ENCODE data around the gene PARK7.

PARK7 gene

DNA sequence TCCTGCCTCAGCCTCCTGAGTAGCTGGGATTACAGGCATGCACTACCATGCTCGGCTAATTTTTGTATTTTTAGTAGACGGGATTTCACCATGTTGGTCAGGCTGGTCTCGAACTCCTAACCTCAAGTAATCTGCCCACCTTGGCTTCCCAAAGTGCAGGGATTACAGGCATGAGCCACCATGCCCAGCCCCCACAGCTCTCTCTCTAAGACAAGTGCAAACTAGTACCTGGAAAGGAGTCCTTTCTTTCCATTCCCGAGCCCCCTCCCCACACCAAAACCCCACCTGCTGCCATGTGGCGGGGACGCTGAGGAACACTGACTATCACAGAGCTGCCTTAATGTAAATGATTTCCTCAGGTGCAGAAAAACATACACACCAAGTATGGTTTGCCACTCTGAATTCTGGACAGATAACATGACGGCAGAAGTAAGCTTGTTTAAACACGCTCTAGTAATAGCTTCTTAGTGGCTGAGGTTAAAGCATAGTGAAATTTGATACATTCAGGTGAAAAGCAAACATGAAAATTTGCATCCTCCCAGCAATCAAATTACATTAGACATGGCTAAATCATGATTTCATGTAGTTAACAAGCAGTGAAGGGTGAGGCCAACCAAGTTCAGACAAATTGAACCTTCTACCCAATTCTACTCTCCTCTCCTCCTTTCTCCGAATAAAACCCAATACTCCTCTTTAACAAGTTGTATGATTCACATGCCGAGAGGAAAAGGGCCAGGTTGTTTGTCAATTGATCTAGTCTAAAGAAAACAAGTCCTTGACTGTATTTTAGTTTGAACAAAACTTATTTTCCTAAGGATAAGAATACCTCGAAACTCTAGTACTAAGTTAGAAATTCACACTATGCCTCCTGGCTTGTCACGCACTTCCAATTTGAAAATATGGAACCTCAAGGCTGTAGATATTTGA lies 44.8 kb downstream of the PARK7 start:
- DNase-seq (ENCODE audit: low read depth in 1 of 2, low spot score in 1 of 2) = no peak

GRCh38 chr1:8009043-8010002 lies 47.8 kb downstream of the PARK7 start:
- no peak for DNase-seq (ENCODE audit: low read depth in 1 of 2, low spot score in 1 of 2)

DNA sequence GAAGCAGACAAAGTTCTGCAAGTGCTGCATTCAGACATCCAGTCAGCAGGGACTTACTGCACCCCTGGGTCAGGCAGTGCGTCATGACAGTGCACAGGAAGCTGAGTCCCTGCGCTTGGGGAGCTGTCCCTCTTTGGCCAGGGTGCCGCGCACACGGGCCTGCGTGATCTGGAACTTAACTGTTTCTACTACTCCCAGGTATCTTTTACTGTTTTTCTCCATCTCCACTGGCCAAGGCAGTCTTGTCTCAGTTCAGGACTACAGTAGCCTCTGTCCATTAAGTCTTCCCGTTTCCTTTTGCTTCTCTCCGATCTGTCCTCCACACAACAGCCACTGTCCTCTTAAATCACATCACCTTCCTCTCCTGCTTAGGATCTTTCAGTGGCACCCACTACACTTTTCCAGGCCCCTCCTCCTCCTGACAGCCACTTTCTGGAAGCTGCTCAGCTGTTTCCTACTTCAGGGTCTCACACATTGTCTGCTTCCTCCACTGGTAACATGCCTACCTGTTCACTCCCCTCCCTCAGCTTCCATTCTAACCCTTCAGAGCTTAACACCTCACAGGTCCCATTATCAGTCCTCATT lies 48.7 kb downstream of the PARK7 start:
- no peak for DNase-seq (ENCODE audit: low read depth in 1 of 2, low spot score in 1 of 2)

DNA sequence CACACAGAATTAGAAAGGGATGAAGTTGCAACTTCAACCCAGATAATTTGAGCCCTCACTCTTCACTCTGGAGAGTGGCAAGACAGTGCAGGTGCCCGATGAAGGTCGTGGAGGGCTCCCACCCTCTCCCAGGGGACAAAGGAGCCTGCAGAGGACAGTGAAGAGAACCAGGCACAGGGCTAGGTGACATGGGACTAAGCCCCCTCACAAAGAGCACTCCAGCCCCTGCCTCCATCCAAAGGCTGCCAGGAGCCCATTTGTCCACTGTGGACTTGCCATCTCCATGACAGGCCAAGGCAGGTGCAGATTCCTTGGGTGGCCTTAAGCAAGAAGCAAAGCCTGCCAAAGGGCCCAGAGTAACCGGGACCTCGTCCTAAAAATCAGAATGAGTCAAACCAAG lies 49.5 kb downstream of the PARK7 start:
- DNase-seq (ENCODE audit: low read depth in 1 of 2, low spot score in 1 of 2) = no peak

DNA sequence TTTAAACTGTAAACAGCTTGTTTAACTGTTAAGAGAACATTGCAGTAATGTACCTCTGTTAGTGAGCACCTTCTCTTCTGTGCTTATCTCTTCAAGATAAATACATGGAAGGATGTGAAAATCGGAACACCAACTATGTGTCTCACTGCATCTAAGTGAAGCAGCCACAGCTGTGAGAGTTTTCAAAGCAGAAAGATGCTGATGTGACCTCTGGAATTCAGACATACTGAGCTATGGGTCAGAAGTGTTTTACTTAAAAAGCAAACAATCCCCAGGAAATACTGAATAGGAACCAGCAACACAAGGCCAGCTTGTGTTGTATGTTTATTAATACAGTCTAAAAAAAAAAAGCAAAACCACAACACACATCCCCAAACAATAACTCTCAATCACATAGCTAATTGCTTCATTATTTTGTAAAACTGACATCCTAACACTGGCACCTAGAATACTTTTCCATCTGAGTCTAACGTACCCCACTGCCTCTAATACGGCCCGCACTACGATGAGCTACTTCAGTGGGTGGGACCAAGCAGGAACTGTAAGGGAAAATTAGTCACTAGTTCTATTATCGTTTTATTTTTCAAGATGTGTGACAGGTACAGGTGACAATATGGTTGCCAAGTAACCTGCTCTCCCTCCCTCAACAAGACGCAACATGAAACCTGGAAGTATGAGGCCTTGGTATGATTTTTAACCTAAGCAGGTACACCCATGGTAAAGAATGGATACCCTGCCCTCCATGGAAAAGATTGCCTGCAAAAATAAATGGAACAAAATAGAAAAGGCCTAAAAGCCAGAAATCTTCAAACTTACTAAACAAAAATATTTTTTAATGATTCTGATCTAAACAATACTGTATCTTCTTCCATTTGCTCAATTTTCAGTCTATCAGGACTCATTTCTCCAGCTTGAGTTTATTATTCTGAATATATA lies 50.7 kb downstream of the PARK7 start:
- no peak for DNase-seq (ENCODE audit: low read depth in 1 of 2, low spot score in 1 of 2)

- DNase-seq (ENCODE audit: low read depth in 1 of 2, low spot score in 1 of 2) = no peak
These were observed 51.4 kb downstream of the PARK7 start for GRCh38 chr1:8012955-8013354.

DNA sequence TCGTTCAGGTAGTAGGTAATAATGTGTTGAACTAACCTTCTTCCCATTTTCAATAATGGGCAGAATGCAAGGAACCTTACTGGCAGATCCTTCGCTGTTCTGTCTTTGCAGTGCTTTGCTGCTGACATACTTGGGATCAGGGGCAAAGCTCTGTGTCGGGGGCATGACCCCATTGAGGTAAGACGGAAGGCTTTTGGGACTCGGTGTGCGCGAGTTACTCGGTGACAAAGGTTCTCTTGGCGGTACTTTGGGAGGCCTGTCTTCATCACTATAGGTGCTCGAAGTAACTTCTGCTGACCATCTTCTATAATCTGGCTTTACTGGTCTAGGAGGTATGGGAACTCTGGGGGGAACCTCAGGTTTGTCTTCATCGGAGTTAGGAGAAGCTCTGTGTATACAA lies 51.9 kb downstream of the PARK7 start:
- no peak for DNase-seq (ENCODE audit: low read depth in 1 of 2, low spot score in 1 of 2)

DNA sequence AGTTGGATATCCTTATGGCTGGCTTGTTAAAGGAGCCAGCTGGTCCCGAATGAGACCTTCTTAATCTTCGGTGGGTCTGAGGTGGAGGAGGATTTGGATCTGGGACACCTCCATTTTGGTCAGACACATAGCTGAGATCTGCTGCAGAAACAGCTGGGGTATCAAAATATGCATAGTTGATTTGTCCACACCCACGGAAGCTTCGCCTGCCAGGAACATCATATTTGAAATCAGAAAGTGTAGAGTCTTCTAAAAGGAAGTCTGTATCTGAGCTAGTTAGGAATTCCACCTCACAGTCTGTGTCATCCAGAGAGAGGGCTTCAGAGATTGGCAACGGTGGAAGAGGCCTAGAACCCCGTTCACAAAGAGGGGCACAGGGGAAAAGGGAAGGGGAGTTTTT lies 52.3 kb downstream of the PARK7 start:
- DNase-seq (ENCODE audit: low read depth in 1 of 2, low spot score in 1 of 2) = no peak

DNA sequence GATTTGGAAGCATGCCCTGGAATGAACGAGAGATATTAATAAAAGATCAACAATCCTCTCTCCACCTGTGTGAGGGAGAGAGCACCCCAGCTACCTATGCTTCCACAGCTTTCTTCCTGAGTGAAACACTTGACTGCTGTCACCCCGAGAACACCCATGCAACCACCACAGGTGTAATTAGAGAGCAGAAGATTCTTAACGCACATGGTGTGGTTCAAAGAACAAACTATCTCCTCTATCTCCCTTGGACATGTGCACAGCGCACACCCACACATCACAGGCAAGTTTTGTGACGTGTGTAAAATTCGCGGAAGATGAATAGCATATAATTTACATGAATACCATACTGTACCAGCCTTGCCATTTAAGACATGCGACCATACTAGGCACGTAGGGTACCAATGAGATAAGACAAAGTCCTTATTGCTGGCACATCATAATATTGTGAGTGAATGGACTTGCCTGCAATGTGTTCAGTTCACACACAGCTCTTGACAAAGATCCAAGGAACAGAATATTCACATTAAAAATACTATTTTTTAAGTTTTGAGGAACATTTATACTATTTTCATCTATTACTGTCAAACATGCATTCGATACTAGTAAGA lies 53.0 kb downstream of the PARK7 start:
- DNase-seq (ENCODE audit: low read depth in 1 of 2, low spot score in 1 of 2) = no peak

- DNase-seq (ENCODE audit: low read depth in 1 of 2, low spot score in 1 of 2) = peak in 1 of 2 donors; percentile 39
These were observed 53.7 kb downstream of the PARK7 start for GRCh38 chr1:8015036-8015808.

GRCh38 chr1:8015809-8016165 lies 54.3 kb downstream of the PARK7 start:
- DNase-seq (ENCODE audit: low read depth in 1 of 2, low spot score in 1 of 2) = no peak

DNA sequence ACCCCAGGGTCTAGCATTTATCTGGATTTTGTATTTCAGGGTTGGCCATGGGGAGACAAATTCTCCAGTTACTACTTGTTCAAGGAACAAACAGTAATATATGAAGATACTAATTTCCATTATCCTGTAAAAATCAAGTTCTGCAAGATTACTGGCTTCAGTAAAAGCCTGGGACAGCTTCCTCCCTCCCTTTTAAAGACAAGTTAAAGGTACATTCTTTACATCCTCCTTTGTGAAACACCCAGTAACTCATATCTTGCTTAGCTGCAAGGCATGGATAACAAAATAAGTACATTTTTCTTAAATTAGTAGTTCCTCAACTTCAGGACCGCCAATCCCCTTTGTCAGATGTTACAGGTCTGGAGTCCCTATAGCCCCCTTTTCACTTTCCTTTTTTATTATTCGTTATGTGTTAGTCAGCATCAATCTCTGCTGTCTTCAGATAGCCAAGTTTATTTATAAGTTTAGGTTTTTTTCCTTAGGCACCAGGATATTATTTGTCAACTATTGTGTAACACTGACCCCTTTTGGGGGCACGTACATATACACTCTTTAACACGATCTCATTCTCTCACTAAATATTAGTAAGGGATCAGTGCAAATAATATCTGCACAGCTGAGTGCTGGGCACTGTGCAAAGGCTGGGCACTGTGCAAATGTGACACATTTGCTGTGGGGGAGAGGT lies 54.8 kb downstream of the PARK7 start:
- DNase-seq (ENCODE audit: low read depth in 1 of 2, low spot score in 1 of 2) = no peak

GRCh38 chr1:8016895-8017241 lies 55.4 kb downstream of the PARK7 start:
- no peak for DNase-seq (ENCODE audit: low read depth in 1 of 2, low spot score in 1 of 2)

DNA sequence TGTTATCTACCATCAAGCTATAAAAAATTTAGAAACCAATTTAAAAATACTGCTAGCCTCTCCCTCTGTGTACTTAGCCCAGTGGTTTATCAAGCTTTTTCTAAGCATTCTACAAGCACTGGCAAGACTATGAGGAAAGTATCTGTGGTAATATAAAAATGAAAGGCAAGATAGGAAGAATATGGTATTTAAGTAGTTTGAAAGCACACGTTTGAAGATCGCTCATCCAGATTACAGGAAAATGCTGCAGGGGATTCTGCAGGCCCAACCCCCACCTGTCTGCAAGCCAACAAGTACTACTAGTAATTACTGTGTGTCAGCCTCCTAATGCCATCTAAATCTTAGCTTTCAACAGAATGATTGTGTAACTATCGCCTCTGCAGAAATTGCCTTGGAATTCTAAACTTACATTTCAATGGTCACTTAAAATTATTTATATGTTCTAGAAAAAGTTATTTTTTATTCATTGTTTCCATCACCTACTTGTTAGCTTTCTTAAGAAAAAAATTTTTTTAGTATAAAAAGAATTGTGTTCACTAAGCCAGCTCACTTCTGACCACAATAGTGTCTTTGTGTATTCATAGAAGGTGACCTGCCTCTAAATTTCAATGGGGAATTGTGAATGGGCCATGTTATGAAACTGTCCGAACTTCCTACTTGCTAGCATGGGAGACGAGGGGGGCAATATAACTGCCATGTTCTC lies 56.1 kb downstream of the PARK7 start:
- no peak for DNase-seq (ENCODE audit: low read depth in 1 of 2, low spot score in 1 of 2)

DNA sequence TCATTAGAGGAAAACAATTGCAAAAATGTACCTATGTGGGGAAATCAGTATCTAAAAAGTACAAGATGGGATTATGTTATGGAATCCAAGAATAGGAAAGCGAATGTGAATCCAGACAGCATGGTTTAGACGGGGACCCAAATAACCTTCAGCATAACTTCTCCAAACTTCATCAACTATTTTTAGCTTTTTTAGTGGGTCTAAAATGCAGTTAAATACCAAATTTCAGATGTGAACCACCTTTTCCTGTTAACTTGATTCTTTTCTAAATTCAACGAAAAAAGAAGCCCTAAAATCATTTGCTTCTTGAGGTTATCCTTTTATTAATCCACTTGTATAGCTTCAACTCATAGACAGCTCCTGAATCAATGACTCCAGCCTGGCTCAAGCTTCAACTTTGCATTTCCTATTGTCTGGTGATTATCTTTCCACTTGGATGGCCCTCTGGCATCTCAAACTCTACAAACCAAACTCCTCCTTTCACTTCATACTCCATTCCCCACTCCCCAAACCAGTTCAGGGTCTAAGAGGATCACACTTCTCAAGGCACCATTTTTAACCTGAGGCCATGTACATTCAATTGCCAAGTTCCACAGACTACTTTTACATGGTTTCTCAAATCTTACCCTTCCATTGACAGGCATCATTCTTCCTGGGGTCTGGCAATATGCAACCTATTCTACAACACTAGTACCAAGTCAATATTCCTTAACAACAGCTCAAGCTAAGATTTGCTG lies 57.1 kb downstream of the PARK7 start:
- DNase-seq (ENCODE audit: low read depth in 1 of 2, low spot score in 1 of 2) = no peak

- DNase-seq (ENCODE audit: low read depth in 1 of 2, low spot score in 1 of 2) = no peak
These were observed 57.7 kb downstream of the PARK7 start for GRCh38 chr1:8019229-8019620.

DNA sequence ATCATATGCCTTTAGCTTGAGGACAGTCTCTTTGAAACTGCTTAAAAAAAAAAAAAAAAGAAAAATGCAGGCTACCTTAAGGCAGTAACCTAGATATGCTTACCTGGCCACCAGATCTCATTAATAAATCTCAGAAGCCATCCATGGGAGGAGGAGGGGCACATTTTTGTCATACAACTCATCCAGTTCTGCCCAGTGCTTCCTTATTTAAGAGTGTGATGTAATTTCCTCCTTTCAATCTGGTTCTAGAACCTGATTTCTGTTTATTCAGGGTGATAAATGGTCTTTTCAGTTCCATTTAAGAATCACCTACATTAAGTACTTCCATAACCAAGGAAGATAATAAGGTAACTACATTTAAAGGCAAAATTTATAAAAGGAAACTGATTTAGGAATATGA lies 58.5 kb downstream of the PARK7 start:
- DNase-seq (ENCODE audit: low read depth in 1 of 2, low spot score in 1 of 2) = no peak

All from activated CD4-positive, alpha-beta T cell treated with anti-CD3 and anti-CD28 coated beads, Interleukin-2, amount 50 U/mL, for 24 hours (primary cell).